ENCODE results near the gene VHLL.

DNA sequence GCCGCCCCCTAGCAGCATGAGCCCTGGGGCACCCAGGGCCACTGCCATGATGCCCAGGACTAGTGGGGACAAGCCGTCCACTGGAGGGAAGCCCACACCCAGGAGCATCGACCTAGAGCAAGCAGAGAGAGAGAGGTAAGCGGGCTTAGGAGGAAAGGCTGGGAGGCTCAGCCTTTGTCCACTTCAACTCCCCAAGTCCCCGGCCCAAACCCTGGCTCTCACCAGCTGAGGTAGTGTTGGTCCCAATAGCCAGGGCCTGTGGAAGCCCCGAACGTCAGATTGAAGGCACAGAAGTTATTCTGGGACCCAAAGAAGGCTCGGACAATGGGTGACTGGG, 6.0 kb downstream of the VHLL start:
- no peak for TF ChIP-seq SUZ12 (IDR thresholded peaks at IDR 0.05; ENCODE audit: extremely low read depth, insufficient read depth, insufficient read length)
- no peak for TF ChIP-seq ZNF274 (IDR thresholded peaks at IDR 0.05; ENCODE audit: low read depth, low read length)
- no peak for TF ChIP-seq YY1 (IDR thresholded peaks at IDR 0.05; ENCODE audit: insufficient read depth, insufficient read length)
